ENCODE data around the gene BTBD10.

Gene BTBD10

DNA sequence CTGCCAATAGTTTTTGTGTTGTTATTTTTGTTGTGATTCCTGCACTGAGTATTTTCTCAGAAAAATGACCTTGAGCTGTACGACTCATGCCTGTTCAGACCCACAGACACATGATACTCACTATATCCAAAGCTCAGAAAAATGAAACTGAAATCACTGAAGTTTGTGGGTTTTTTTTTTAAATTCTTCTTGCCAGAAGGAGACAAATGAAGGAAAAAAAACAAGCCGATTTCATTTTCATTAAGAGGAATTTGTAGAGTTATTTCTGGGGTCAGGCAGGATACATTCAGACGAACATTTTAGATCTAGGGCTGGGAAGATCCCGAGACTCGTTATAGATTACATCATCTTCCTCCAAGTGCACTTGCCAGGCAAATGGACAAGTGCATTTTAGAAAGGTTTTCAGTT, 125.0 kb downstream of the BTBD10 start:
- DNase-seq, result no peak
